ENCODE measurements around the gene C4B. TPM values are rescaled to one million over a fixed set of nuclear protein-coding genes. Genes with fewer than 3 reads are reported as not detected.

C4B gene
- total and polyA plus RNA-seq, 2 donors (not counting 1 experiment from before 2014, with no cell fraction given), result 4.7 to 7.4 TPM

Small RNA genes within 50 kb of the gene (small RNA-seq; reads per million reads assigned to genes)
- not detected for gene RNA5SP206 (ENCODE audit: insufficient read length, low read depth, low replicate concordance)

Other genes starting within 250 kb of the C4B start
- gene VWA7, start 237.5 kb upstream of the C4B start, total RNA-seq, result 5.2 and 5.6 TPM in 2 replicates
- gene VWA7, start 237.5 kb upstream of the C4B start, polyA plus RNA-seq, result 3.2 and 6.0 TPM in 2 replicates
- 47.4 and 52.3 TPM in 2 replicates for gene VARS1, start 219.0 kb upstream of the C4B start, total RNA-seq
- gene VARS1, start 219.0 kb upstream of the C4B start, polyA plus RNA-seq, result 54.8 and 66.8 TPM in 2 replicates
- 45.3 and 52.4 TPM in 2 replicates for gene LSM2, start 207.8 kb upstream of the C4B start, total RNA-seq
- gene LSM2, start 207.8 kb upstream of the C4B start, polyA plus RNA-seq, result 37.7 and 57.4 TPM in 2 replicates
- 2.0 and 2.4 TPM in 2 replicates for gene HSPA1L, start 199.5 kb upstream of the C4B start, total RNA-seq
- gene HSPA1L, start 199.5 kb upstream of the C4B start, polyA plus RNA-seq, result 0.49 and 0.81 TPM in 2 replicates
- 58.8 and 61.2 TPM in 2 replicates for gene HSPA1A, start 199.3 kb upstream of the C4B start, total RNA-seq
- gene HSPA1A, start 199.3 kb upstream of the C4B start, polyA plus RNA-seq, result 63.3 and 129 TPM in 2 replicates
- gene HSPA1B, start 187.1 kb upstream of the C4B start, total RNA-seq, result 79.2 and 89.9 TPM in 2 replicates
- 86.8 and 145 TPM in 2 replicates for gene HSPA1B, start 187.1 kb upstream of the C4B start, polyA plus RNA-seq
- gene NEU1, start 152.0 kb upstream of the C4B start, total RNA-seq, result 25.3 and 26.0 TPM in 2 replicates
- 35.1 and 47.2 TPM in 2 replicates for gene NEU1, start 152.0 kb upstream of the C4B start, polyA plus RNA-seq
- not detected in 2 replicates for gene SLC44A4, start 135.8 kb upstream of the C4B start, total RNA-seq
- not detected in 2 replicates for gene SLC44A4, start 135.8 kb upstream of the C4B start, polyA plus RNA-seq
- gene EHMT2, start 117.1 kb upstream of the C4B start, total RNA-seq, result 86.1 and 87.4 TPM in 2 replicates
- gene EHMT2, start 117.1 kb upstream of the C4B start, polyA plus RNA-seq, result 96.4 and 108 TPM in 2 replicates
- 8.1 and 8.9 TPM in 2 replicates for gene ZBTB12, start 112.7 kb upstream of the C4B start, total RNA-seq
- gene ZBTB12, start 112.7 kb upstream of the C4B start, polyA plus RNA-seq, result 1.2 and 1.4 TPM in 2 replicates
- gene C2, start 87.1 kb upstream of the C4B start, total RNA-seq, result 1.3 and 3.4 TPM in 2 replicates
- gene C2, start 87.1 kb upstream of the C4B start, polyA plus RNA-seq, result 0.23 and 0.28 TPM in 2 replicates
- gene CFB, start 68.7 kb upstream of the C4B start, total RNA-seq, result not detected in 2 replicates
- gene CFB, start 68.7 kb upstream of the C4B start, polyA plus RNA-seq, result 0.09 TPM in 1 of 2 replicates, not detected in the other
- 48.6 and 53.7 TPM in 2 replicates for gene NELFE, start 55.8 kb upstream of the C4B start, total RNA-seq
- 39.0 and 40.0 TPM in 2 replicates for gene NELFE, start 55.8 kb upstream of the C4B start, polyA plus RNA-seq
- gene SKIC2, start 55.6 kb upstream of the C4B start, total RNA-seq, result 119 and 122 TPM in 2 replicates
- 93.1 and 114 TPM in 2 replicates for gene SKIC2, start 55.6 kb upstream of the C4B start, polyA plus RNA-seq
- gene DXO, start 42.7 kb upstream of the C4B start, total RNA-seq, result 33.9 and 36.1 TPM in 2 replicates
- 139 and 150 TPM in 2 replicates for gene DXO, start 42.7 kb upstream of the C4B start, polyA plus RNA-seq
- 10.5 and 11.1 TPM in 2 replicates for gene C4A, start 32.7 kb upstream of the C4B start, total RNA-seq
- 9.0 and 9.9 TPM in 2 replicates for gene C4A, start 32.7 kb upstream of the C4B start, polyA plus RNA-seq
- gene CYP21A2, start 23.6 kb downstream of the C4B start, total RNA-seq, result 0.51 TPM in 1 of 2 replicates, not detected in the other
- gene CYP21A2, start 23.6 kb downstream of the C4B start, polyA plus RNA-seq, result 0.17 TPM in 1 of 2 replicates, not detected in the other
- 19.0 and 22.7 TPM in 2 replicates for gene TNXB, start 94.5 kb downstream of the C4B start, total RNA-seq
- 1.4 and 4.0 TPM in 2 replicates for gene TNXB, start 94.5 kb downstream of the C4B start, polyA plus RNA-seq
- gene ATF6B, start 113.5 kb downstream of the C4B start, total RNA-seq, result 201 and 206 TPM in 2 replicates
- gene ATF6B, start 113.5 kb downstream of the C4B start, polyA plus RNA-seq, result 137 and 180 TPM in 2 replicates
- 4.6 and 4.7 TPM in 2 replicates for gene FKBPL, start 115.5 kb downstream of the C4B start, total RNA-seq
- gene FKBPL, start 115.5 kb downstream of the C4B start, polyA plus RNA-seq, result 3.1 and 4.1 TPM in 2 replicates
- not detected in 2 replicates for gene PRRT1, start 137.1 kb downstream of the C4B start, total RNA-seq
- gene PRRT1, start 137.1 kb downstream of the C4B start, polyA plus RNA-seq, result 0.19 TPM in 1 of 2 replicates, not detected in the other
- gene PPT2, start 139.3 kb downstream of the C4B start, total RNA-seq, result 2.7 and 4.2 TPM in 2 replicates
- gene PPT2, start 139.3 kb downstream of the C4B start, polyA plus RNA-seq, result 1.2 and 1.6 TPM in 2 replicates
- gene EGFL8, start 149.8 kb downstream of the C4B start, total RNA-seq, result 3.9 and 4.5 TPM in 2 replicates
- 0.91 and 2.7 TPM in 2 replicates for gene EGFL8, start 149.8 kb downstream of the C4B start, polyA plus RNA-seq
- gene AGPAT1, start 161.3 kb downstream of the C4B start, total RNA-seq, result 27.4 and 29.8 TPM in 2 replicates
- gene AGPAT1, start 161.3 kb downstream of the C4B start, polyA plus RNA-seq, result 27.2 and 37.1 TPM in 2 replicates
- 39.0 and 40.7 TPM in 2 replicates for gene RNF5, start 163.6 kb downstream of the C4B start, total RNA-seq
- 25.0 and 25.5 TPM in 2 replicates for gene RNF5, start 163.6 kb downstream of the C4B start, polyA plus RNA-seq
- gene AGER, start 169.5 kb downstream of the C4B start, total RNA-seq, result 36.4 and 38.8 TPM in 2 replicates
- 29.9 and 31.6 TPM in 2 replicates for gene AGER, start 169.5 kb downstream of the C4B start, polyA plus RNA-seq
- 180 and 188 TPM in 2 replicates for gene PBX2, start 175.4 kb downstream of the C4B start, total RNA-seq
- gene PBX2, start 175.4 kb downstream of the C4B start, polyA plus RNA-seq, result 128 TPM in 2 replicates
- gene GPSM3, start 177.8 kb downstream of the C4B start, total RNA-seq, result 184 and 194 TPM in 2 replicates
- gene GPSM3, start 177.8 kb downstream of the C4B start, polyA plus RNA-seq, result 254 and 299 TPM in 2 replicates
- 10.2 and 10.3 TPM in 2 replicates for gene NOTCH4, start 209.3 kb downstream of the C4B start, total RNA-seq
- 6.3 and 11.5 TPM in 2 replicates for gene NOTCH4, start 209.3 kb downstream of the C4B start, polyA plus RNA-seq